IgD-negative memory B cell (primary cell): Measurements from ENCODE around the gene ACTN1. TPM values are rescaled to one million over a fixed set of nuclear protein-coding genes. Genes with fewer than 3 reads are reported as not detected.

Source experiments
- H3K27ac Mint-ChIP-seq, 3 donors: one replicate each; pipeline ENCODE4 v1.8.0; 2020 to 2022; ENCODE audit warnings: mild to moderate bottlenecking in 3 of 3, mixed read lengths in 3 of 3, moderate library complexity in 1 of 3
- H3K27me3 Mint-ChIP-seq: one replicate; pipeline ENCODE4 v1.8.0; 2021; ENCODE audit warnings: mixed read lengths
- H3K36me3 Mint-ChIP-seq: one replicate; pipeline ENCODE4 v1.8.0; 2020; ENCODE audit warnings: mild to moderate bottlenecking, mixed read lengths
- H3K4me1 Mint-ChIP-seq, 3 donors: one replicate each; pipeline ENCODE4 v1.8.0; 2020 to 2022; ENCODE audit warnings: mixed read lengths in 3 of 3, mild to moderate bottlenecking in 1 of 3
- H3K4me3 Mint-ChIP-seq, 4 donors: one replicate each; pipeline ENCODE4 v1.8.0; 2020 to 2022; ENCODE audit warnings: mild to moderate bottlenecking in 4 of 4, mixed read lengths in 4 of 4, moderate library complexity in 3 of 4
- H3K9me3 Mint-ChIP-seq, 3 donors: one replicate each; pipeline ENCODE4 v1.8.0; 2020 to 2021; ENCODE audit warnings: mixed read lengths in 3 of 3, mild to moderate bottlenecking in 1 of 3
- polyA plus RNA-seq: library from polyadenylated mRNA; unstranded; fragments of 300-500 nt; fragmentation: Illumina TruSeq; gene quantifications from one replicate; pipeline ENCODE4 v1.2.3, GENCODE V29; 2021

ACTN1 gene
- polyA plus RNA-seq, 1 donor from 2014 or later, result 4.2 TPM

- Mint-ChIP-seq H3K9me3 (peaks cover 0 to 2% (median 0%) of the 10 kb centered on the region in 3 donors), H3K36me3 (peaks cover 6% of the 10 kb centered on the region), H3K27ac (no peak overlapping the region), H3K27me3 (peaks cover 16% of the 10 kb centered on the region), H3K4me1 (no peaks in the 10 kb centered on the region), H3K4me3 (no peak overlapping the region)
Observed at GRCh38 chr14:68953196-68953555, 25.9 kb downstream of the ACTN1 start.

GRCh38 chr14:68952531-68953195, 26.4 kb downstream of the ACTN1 start:
- H3K27ac Mint-ChIP-seq, result peak overlapping the region in 1 of 3 donors; percentile 31
- no peak overlapping the region for H3K4me3 Mint-ChIP-seq
- H3K4me1 Mint-ChIP-seq, result no peaks in the 10 kb centered on the region
- H3K36me3 Mint-ChIP-seq, result peaks cover 6% of the 10 kb centered on the region
- H3K27me3 Mint-ChIP-seq, result peaks cover 19% of the 10 kb centered on the region
- H3K9me3 Mint-ChIP-seq, result peaks cover 0 to 2% (median 0%) of the 10 kb centered on the region in 3 donors

GRCh38 chr14:68951800-68952530, 27.1 kb downstream of the ACTN1 start:
- H3K4me1 Mint-ChIP-seq, result peaks cover 0 to 1% (median 0%) of the 10 kb centered on the region in 3 donors
- peaks cover 19% of the 10 kb centered on the region for H3K27me3 Mint-ChIP-seq
- H3K27ac Mint-ChIP-seq, result no peak overlapping the region
- H3K4me3 Mint-ChIP-seq, result no peak overlapping the region
- peaks cover 5% of the 10 kb centered on the region for H3K36me3 Mint-ChIP-seq
- peaks cover 0 to 2% (median 0%) of the 10 kb centered on the region in 3 donors for H3K9me3 Mint-ChIP-seq

- Mint-ChIP-seq H3K4me1 (peaks cover 0 to 3% (median 0%) of the 10 kb centered on the region in 3 donors), H3K27ac (no peak overlapping the region), H3K4me3 (no peak overlapping the region), H3K36me3 (peaks cover 4% of the 10 kb centered on the region), H3K27me3 (peaks cover 19% of the 10 kb centered on the region), H3K9me3 (peaks cover 0 to 2% (median 0%) of the 10 kb centered on the region in 3 donors)
Observed at GRCh38 chr14:68951035-68951797, 27.9 kb downstream of the ACTN1 start.

- Mint-ChIP-seq H3K27ac (no peak overlapping the region), H3K4me3 (no peak overlapping the region), H3K36me3 (peaks cover 4% of the 10 kb centered on the region), H3K4me1 (peaks cover 0 to 6% (median 0%) of the 10 kb centered on the region in 3 donors), H3K9me3 (peaks cover 0 to 2% (median 0%) of the 10 kb centered on the region in 3 donors), H3K27me3 (peaks cover 11% of the 10 kb centered on the region)
Observed at GRCh38 chr14:68950111-68950510, 29.0 kb downstream of the ACTN1 start.

- H3K36me3 Mint-ChIP-seq, result peaks cover 4% of the 10 kb centered on the region
- no peak overlapping the region for H3K27ac Mint-ChIP-seq
- H3K9me3 Mint-ChIP-seq, result peaks cover 0 to 2% (median 0%) of the 10 kb centered on the region in 3 donors
- peaks cover 10% of the 10 kb centered on the region for H3K27me3 Mint-ChIP-seq
- H3K4me3 Mint-ChIP-seq, result no peak overlapping the region
- peaks cover 0 to 7% (median 0%) of the 10 kb centered on the region in 3 donors for H3K4me1 Mint-ChIP-seq
Observed at GRCh38 chr14:68949601-68949965, 29.5 kb downstream of the ACTN1 start.

GRCh38 chr14:68948686-68949600, 30.2 kb downstream of the ACTN1 start:
- H3K9me3 Mint-ChIP-seq, result peaks cover 0 to 2% (median 0%) of the 10 kb centered on the region in 3 donors
- peaks cover 3% of the 10 kb centered on the region for H3K36me3 Mint-ChIP-seq
- H3K27ac Mint-ChIP-seq, result no peak overlapping the region
- peaks cover 9% of the 10 kb centered on the region for H3K27me3 Mint-ChIP-seq
- H3K4me1 Mint-ChIP-seq, result peaks cover 0 to 7% (median 0%) of the 10 kb centered on the region in 3 donors
- no peak overlapping the region for H3K4me3 Mint-ChIP-seq

GRCh38 chr14:68947802-68948201, 31.3 kb downstream of the ACTN1 start:
- Mint-ChIP-seq H3K4me1 (peaks cover 0 to 7% (median 0%) of the 10 kb centered on the region in 3 donors), H3K4me3 (no peak overlapping the region), H3K27ac (no peak overlapping the region), H3K27me3 (peaks cover 5% of the 10 kb centered on the region), H3K9me3 (peaks cover 0 to 2% (median 0%) of the 10 kb centered on the region in 3 donors), H3K36me3 (peaks cover 2% of the 10 kb centered on the region)

GRCh38 chr14:68946489-68946822, 32.6 kb downstream of the ACTN1 start:
- Mint-ChIP-seq H3K27ac (peak overlapping the region in 1 of 3 donors; percentile 74), H3K4me1 (peaks cover 0 to 7% (median 0%) of the 10 kb centered on the region in 3 donors), H3K9me3 (peaks cover 0 to 2% (median 0%) of the 10 kb centered on the region in 3 donors), H3K4me3 (no peak overlapping the region), H3K36me3 (peaks cover 2% of the 10 kb centered on the region), H3K27me3 (peaks cover 8% of the 10 kb centered on the region)

- Mint-ChIP-seq H3K9me3 (peaks cover 0 to 2% (median 0%) of the 10 kb centered on the region in 3 donors), H3K4me1 (peaks cover 0 to 7% (median 0%) of the 10 kb centered on the region in 3 donors), H3K27ac (no peak overlapping the region)
Observed at GRCh38 chr14:68945585-68946488, 33.3 kb downstream of the ACTN1 start.

GRCh38 chr14:68945190-68945584, 33.9 kb downstream of the ACTN1 start:
- Mint-ChIP-seq H3K27me3 (peaks cover 9% of the 10 kb centered on the region), H3K4me1 (peaks cover 0 to 7% (median 0%) of the 10 kb centered on the region in 3 donors), H3K27ac (no peak overlapping the region), H3K4me3 (no peak overlapping the region), H3K9me3 (peaks cover 0 to 2% (median 0%) of the 10 kb centered on the region in 3 donors), H3K36me3 (peaks cover 2% of the 10 kb centered on the region)

More at GRCh38 chr14:68945585-68946488, 33.3 kb downstream of the ACTN1 start:
- Mint-ChIP-seq H3K36me3 (peaks cover 2% of the 10 kb centered on the region), H3K27me3 (peaks cover 9% of the 10 kb centered on the region), H3K4me3 (no peak overlapping the region)

GRCh38 chr14:68944162-68944561, 34.9 kb downstream of the ACTN1 start:
- Mint-ChIP-seq H3K9me3 (no peaks in the 10 kb centered on the region), H3K4me3 (no peak overlapping the region), H3K4me1 (peaks cover 0 to 7% (median 0%) of the 10 kb centered on the region in 3 donors), H3K36me3 (no peaks in the 10 kb centered on the region), H3K27ac (no peak overlapping the region), H3K27me3 (peaks cover 9% of the 10 kb centered on the region)

GRCh38 chr14:68943107-68943506, 36.0 kb downstream of the ACTN1 start:
- Mint-ChIP-seq H3K36me3 (no peaks in the 10 kb centered on the region), H3K27me3 (peaks cover 8% of the 10 kb centered on the region), H3K4me1 (peaks cover 0 to 7% (median 0%) of the 10 kb centered on the region in 3 donors), H3K27ac (no peak overlapping the region), H3K9me3 (no peaks in the 10 kb centered on the region), H3K4me3 (no peak overlapping the region)
